ENCODE data around the gene TOGARAM2. TPM values are rescaled to one million over a fixed set of nuclear protein-coding genes. Genes with fewer than 3 reads are reported as not detected.

TOGARAM2 gene
- total and polyA plus RNA-seq, 2 of the 8 experiments (the other 6 are each of a cell fraction or from before 2014, with no cell fraction given): 0.42 to 1.4 TPM

DNA sequence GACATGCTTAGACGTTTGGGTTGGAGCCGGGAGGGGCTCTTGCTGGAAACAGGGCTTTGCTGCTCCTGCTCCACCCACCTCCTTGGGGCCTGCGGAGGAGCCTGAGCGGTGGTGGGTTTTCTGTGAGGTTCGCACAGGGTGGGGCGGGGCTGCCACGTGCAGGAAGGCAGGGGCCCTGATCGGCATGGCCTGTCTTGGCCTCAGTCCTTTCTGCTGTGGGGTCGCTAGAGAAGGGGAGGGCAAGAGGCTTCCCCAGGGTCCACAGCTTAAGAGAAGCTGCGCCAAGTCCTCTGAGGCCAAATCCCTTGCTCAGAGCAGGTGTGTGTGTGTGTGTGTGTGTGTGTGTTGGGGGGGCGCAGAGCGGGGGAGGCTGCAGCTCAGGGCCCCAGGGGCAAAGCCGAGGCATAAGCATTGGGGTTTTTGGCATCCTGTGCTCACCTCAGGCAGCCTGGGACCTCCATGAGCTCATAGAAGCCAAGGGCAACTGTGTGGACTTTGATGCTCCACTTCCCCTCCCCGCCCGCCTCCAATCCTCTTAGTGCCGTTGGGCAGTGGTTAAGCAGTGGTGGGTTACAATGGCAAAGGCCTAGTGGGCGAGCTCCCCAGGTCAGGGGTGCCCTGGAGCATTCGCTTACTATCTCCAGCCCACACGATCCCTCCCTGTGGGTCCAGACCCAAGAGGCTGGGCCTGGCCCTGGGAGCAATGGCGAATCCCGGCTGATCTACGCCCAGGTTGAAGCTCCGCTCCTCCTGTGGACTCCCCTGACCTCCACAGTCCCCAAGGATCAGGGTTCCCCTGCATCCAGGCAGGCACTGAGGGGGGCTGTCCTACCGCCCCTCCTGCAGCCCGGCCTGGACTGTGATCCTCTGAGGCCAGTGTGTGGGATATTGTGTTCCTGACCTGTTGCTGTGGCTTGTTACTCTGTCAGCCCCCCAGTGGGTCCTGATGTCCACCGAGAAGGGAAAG, 28.9 kb downstream of the TOGARAM2 start:
- H3K36me3 ChIP-seq (ENCODE audit: control insufficient read depth in 2 of 4, insufficient read depth in 4 of 4, low read length in 3 of 4): no peaks in the 10 kb centered on the region; a peak in 1 of 8 replicates
- POLR2A ChIA-PET (ENCODE audit: partially characterized antibody): no interaction called here
- no peak for FAIRE-seq
- 0 out of 2 replicates have a peak overlapping the region, but pooled peaks have one; percentile 39 for H2BK12ac ChIP-seq (ENCODE audit: low read depth, low read length)
- H2BK20ac ChIP-seq (ENCODE audit: low read length): no peak overlapping the region
- H3K14ac ChIP-seq (ENCODE audit: insufficient read length): no peak overlapping the region
- H2AFZ ChIP-seq (ENCODE audit: low read length): no peak overlapping the region
- no peak overlapping the region for H2BK120ac ChIP-seq (replicated peaks; ENCODE audit: low read depth, low read length)
- peak overlapping the region; percentile 28; the same call in 1 of the 2 replicates for H4K8ac ChIP-seq (ENCODE audit: extremely low read depth, insufficient read depth, low read length)
- H3K56ac ChIP-seq (replicated peaks; ENCODE audit: insufficient read length, low read depth, low read length): no peak overlapping the region
- peak overlapping the region; percentile 34 for H4K91ac ChIP-seq (replicated peaks; ENCODE audit: insufficient read length, low read length)
- no peak overlapping the region for H3K9ac ChIP-seq (replicated peaks in 1 of 4; ENCODE audit: extremely low read depth in 1 of 4, low read depth in 3 of 4, low read length in 3 of 4)
- no peaks in the 10 kb centered on the region for H3K79me2 ChIP-seq (ENCODE audit: control insufficient read depth in 1 of 2, insufficient read depth in 2 of 2, low read length in 2 of 2)
- H3K79me1 ChIP-seq (ENCODE audit: low read depth, low read length): no peaks in the 10 kb centered on the region; the same call in 1 of the 2 replicates
- H3K23ac ChIP-seq (ENCODE audit: insufficient read length): no peak overlapping the region
- H3K4me1 ChIP-seq (replicated peaks in 1 of 4; ENCODE audit: control insufficient read depth in 3 of 4, insufficient read depth in 4 of 4, low read length in 3 of 4): peaks cover 0 to 18% (median 8%) of the 10 kb centered on the region in 4 experiments; a peak in 5 of 7 replicates
- no peaks in the 10 kb centered on the region; a peak in 1 of 7 replicates for H3K27me3 ChIP-seq (replicated peaks in 1 of 4; ENCODE audit: control insufficient read depth in 3 of 4, extremely low read depth in 1 of 4, insufficient read depth in 3 of 4, low read length in 3 of 4)
- WGBS, 2 experiments (ENCODE audit: extremely low coverage in 1 of 2, insufficient coverage in 1 of 2, insufficient read length in 1 of 2, insufficient replicate concordance in 2 of 2, low coverage in 1 of 2, low lambda C conversion rate in 2 of 2, missing lambda C conversion rate in 1 of 2): 92% methylated on average over 24 of the region's 26 CpGs; no CpG with 5 or more reads in 1 of the 2 experiments
- H3K27ac ChIP-seq (ENCODE audit: low read depth, low read length): no peak overlapping the region
- no peak overlapping the region for H3K4me2 ChIP-seq (ENCODE audit: insufficient read depth in 1 of 2, low read depth in 2 of 2, low read length in 2 of 2)
- H2BK5ac ChIP-seq (ENCODE audit: low read depth, low read length): no peak overlapping the region
- H4K20me1 ChIP-seq (replicated peaks in 1 of 2; ENCODE audit: control insufficient read depth in 1 of 2, insufficient read depth in 2 of 2, low read length in 2 of 2): peaks cover 0 to 7% of the 10 kb centered on the region in 2 experiments
- H3K18ac ChIP-seq (ENCODE audit: extremely low read depth, low read length): no peak overlapping the region
- peaks cover 10% of the 10 kb centered on the region for H3K23me2 ChIP-seq (ENCODE audit: low read depth, low read length)
- DNase-seq (ENCODE audit: low read depth in 1 of 2, low spot score in 2 of 2): no peak
- no peak overlapping the region for H3K4ac ChIP-seq (replicated peaks; ENCODE audit: insufficient read length, low read depth, low read length)
- no peak overlapping the region for H4K5ac ChIP-seq (ENCODE audit: insufficient read length, low read depth, low read length)
- CTCF ChIA-PET (ENCODE audit: partially characterized antibody): interaction anchor here (0.6 to 1.6 kb wide), 5 partner anchors 12 to 37 kb away, joined by 3 to 6 read pairs (median 3); no protein-coding TSS in a partner anchor
- no peak overlapping the region for H2AK5ac ChIP-seq (ENCODE audit: low read depth, low read length)
- 0 out of 2 replicates have a peak overlapping the region, but pooled peaks have one; percentile 29 for H2BK15ac ChIP-seq (ENCODE audit: low read length)
- H3K4me3 ChIP-seq (ENCODE audit: extremely low read depth in 1 of 4, insufficient read depth in 2 of 4, low read depth in 3 of 4, low read length in 4 of 4): no peak overlapping the region
- H3K9me3 ChIP-seq (ENCODE audit: insufficient read depth in 2 of 2, low read depth in 1 of 2, low read length in 1 of 2): peaks cover 0 to 11% of the 10 kb centered on the region in 2 experiments; a peak in 1 of 4 replicates
- TF ChIP-seq TBP (IDR thresholded peaks at IDR 0.05; ENCODE audit: low read depth, low read length): no peak
- no peak for TF ChIP-seq MAFK (IDR thresholded peaks at IDR 0.05; ENCODE audit: low read depth, low read length)
- TF ChIP-seq GABPA (IDR thresholded peaks at IDR 0.05; ENCODE audit: borderline replicate concordance, insufficient read depth, low read length): no peak
- no peak for TF ChIP-seq CEBPB (IDR thresholded peaks at IDR 0.05; ENCODE audit: low read depth, low read length)
- no peak for TF ChIP-seq HDAC6 (IDR thresholded peaks at IDR 0.05; ENCODE audit: low read depth, low read length)
- TF ChIP-seq, protein P1, sequence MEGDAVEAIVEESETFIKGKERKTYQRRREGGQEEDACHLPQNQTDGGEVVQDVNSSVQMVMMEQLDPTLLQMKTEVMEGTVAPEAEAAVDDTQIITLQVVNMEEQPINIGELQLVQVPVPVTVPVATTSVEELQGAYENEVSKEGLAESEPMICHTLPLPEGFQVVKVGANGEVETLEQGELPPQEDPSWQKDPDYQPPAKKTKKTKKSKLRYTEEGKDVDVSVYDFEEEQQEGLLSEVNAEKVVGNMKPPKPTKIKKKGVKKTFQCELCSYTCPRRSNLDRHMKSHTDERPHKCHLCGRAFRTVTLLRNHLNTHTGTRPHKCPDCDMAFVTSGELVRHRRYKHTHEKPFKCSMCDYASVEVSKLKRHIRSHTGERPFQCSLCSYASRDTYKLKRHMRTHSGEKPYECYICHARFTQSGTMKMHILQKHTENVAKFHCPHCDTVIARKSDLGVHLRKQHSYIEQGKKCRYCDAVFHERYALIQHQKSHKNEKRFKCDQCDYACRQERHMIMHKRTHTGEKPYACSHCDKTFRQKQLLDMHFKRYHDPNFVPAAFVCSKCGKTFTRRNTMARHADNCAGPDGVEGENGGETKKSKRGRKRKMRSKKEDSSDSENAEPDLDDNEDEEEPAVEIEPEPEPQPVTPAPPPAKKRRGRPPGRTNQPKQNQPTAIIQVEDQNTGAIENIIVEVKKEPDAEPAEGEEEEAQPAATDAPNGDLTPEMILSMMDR (IDR thresholded peaks at IDR 0.05; ENCODE audit: control extremely low read depth in 1 of 3, insufficient read depth in 1 of 3, low read depth in 1 of 3, low read length in 3 of 3): no peak
- no peak for TF ChIP-seq CBX5 (IDR thresholded peaks at IDR 0.05; ENCODE audit: low read depth, low read length)
- no peak for TF ChIP-seq TAF1 (IDR thresholded peaks at IDR 0.05; ENCODE audit: low read depth, low read length)
- no peak for TF ChIP-seq SRF (IDR thresholded peaks at IDR 0.05; ENCODE audit: low read depth, low read length)

Data from H1 (cell line).